ENCODE measurements around the gene STRIP2.
"Not testable (repeated sequence)": the region's sequence is repeated elsewhere in the genome, so short reads cannot be mapped to it uniquely, and the experiment has no call there.

Gene STRIP2

GRCh38 chr7:129515381-129515780 is 81.1 kb downstream of the STRIP2 start:
- no peak for DNase-seq (ENCODE audit: low read depth in 2 of 2)
- TF ChIP-seq CTCF (IDR thresholded peaks at IDR 0.05; ENCODE audit: low read depth, low read length) = no peak
- no peak overlapping the region for H3K4me3 ChIP-seq (replicated peaks in 1 of 2; ENCODE audit: low read depth in 2 of 2, low read length in 2 of 2)

GRCh38 chr7:129517931-129518330 is 83.7 kb downstream of the STRIP2 start:
- H3K4me3 ChIP-seq (replicated peaks in 1 of 2; ENCODE audit: low read depth in 2 of 2, low read length in 2 of 2) = no peak overlapping the region
- no peak for TF ChIP-seq CTCF (IDR thresholded peaks at IDR 0.05; ENCODE audit: low read depth, low read length)
- peak in 1 of 2 donors; percentile 25 for DNase-seq (ENCODE audit: low read depth in 2 of 2)

GRCh38 chr7:129519464-129519863 is 85.2 kb downstream of the STRIP2 start:
- DNase-seq (ENCODE audit: low read depth in 2 of 2) = no peak
- no peak overlapping the region for H3K4me3 ChIP-seq (replicated peaks in 1 of 2; ENCODE audit: low read depth in 2 of 2, low read length in 2 of 2)
- no peak for TF ChIP-seq CTCF (IDR thresholded peaks at IDR 0.05; ENCODE audit: low read depth, low read length)

- DNase-seq (ENCODE audit: low read depth in 2 of 2) = peak in 1 of 2 donors; percentile 11
- TF ChIP-seq CTCF (IDR thresholded peaks at IDR 0.05; ENCODE audit: low read depth, low read length) = no peak
- H3K4me3 ChIP-seq (replicated peaks in 1 of 2; ENCODE audit: low read depth in 2 of 2, low read length in 2 of 2) = no peak overlapping the region
Observed at GRCh38 chr7:129522088-129522970, 88.1 kb downstream of the STRIP2 start.

DNA sequence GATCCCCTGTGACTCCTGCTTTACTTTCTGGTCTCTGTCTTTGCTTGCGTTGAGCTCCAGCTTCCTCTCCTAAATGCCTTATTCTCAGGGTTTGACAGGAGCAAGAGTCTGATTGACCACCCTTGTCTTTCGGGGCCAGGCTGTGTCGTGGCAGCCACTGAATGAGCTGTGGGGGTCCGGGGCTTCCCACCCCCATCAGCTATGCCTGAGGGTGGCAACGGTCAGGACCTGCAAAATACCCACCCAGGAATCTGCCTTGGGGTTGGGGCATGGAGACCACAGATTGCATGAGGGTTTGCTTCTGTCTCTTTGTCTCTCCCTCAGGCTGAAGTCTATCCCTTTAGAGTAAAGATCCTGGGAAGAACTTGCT is 88.7 kb downstream of the STRIP2 start:
- no peak for DNase-seq (ENCODE audit: low read depth in 2 of 2)
- no peak for TF ChIP-seq CTCF (IDR thresholded peaks at IDR 0.05; ENCODE audit: low read depth, low read length)
- no peak overlapping the region for H3K4me3 ChIP-seq (replicated peaks in 1 of 2; ENCODE audit: low read depth in 2 of 2, low read length in 2 of 2)

- no peak for TF ChIP-seq CTCF (IDR thresholded peaks at IDR 0.05; ENCODE audit: low read depth, low read length)
- H3K4me3 ChIP-seq (replicated peaks in 1 of 2; ENCODE audit: low read depth in 2 of 2, low read length in 2 of 2) = no peak overlapping the region
- no peak for DNase-seq (ENCODE audit: low read depth in 2 of 2)
Observed at GRCh38 chr7:129523924-129524323, 89.7 kb downstream of the STRIP2 start.

DNA sequence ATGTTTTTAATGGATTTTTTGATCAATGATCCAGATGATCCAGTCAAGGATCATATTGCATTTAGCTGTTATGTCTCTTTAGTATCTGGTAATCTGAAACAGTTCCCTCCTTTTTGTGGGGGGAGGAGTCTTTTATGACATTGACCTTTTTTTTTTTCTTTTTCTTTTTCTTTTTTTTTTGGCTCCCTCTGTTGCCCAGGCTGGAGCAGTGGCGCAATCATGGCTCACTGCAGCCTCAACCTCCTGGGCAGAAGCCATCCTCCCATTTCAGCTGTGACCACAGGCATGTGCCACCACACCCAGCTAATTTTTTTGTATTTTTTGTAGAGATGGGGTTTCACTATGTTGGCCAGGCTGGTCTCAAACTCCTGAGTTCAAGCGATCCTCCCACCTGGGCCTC is 90.2 kb downstream of the STRIP2 start:
- not testable (repeated sequence) for H3K4me3 ChIP-seq (replicated peaks in 1 of 2; ENCODE audit: low read depth in 2 of 2, low read length in 2 of 2)
- DNase-seq (ENCODE audit: low read depth in 2 of 2) = peak; percentile 81

All from cardiac fibroblast (primary cell).